HG03342 (cell line): ENCODE results near the gene CACNA2D3.
"Not testable (repeated sequence)": the region's sequence is repeated elsewhere in the genome, so short reads cannot be mapped to it uniquely, and the experiment has no call there.

Experiments
- ATAC-seq: cut with Tn5 transposase; IDR thresholded peaks from one replicate; pipeline ENCODE4 v1.9.1; 2021; ENCODE audit warnings: mild to moderate bottlenecking, moderate library complexity; ENCODE audit not compliant: unreplicated experiment

CACNA2D3 gene

DNA sequence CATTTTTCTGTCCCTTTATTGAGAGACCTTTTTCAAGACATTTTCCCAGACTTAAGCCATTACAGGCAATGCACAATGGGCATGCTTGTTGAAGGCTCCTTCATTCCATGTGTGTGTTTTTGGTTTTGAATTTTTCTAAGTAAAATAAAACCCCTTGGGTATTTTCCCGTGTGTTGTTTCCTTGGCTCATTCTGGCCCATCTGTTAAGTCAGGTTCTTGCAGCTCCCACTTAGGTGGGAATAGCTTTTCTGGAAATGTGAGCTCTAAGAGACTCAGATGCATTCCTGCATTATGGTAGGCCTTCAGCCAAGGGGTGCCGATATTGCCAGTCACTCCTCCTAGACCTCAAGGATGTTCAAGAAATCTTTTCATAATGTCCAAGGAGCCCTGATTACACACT is 314.9 kb downstream of the CACNA2D3 start:
- no peak for ATAC-seq

DNA sequence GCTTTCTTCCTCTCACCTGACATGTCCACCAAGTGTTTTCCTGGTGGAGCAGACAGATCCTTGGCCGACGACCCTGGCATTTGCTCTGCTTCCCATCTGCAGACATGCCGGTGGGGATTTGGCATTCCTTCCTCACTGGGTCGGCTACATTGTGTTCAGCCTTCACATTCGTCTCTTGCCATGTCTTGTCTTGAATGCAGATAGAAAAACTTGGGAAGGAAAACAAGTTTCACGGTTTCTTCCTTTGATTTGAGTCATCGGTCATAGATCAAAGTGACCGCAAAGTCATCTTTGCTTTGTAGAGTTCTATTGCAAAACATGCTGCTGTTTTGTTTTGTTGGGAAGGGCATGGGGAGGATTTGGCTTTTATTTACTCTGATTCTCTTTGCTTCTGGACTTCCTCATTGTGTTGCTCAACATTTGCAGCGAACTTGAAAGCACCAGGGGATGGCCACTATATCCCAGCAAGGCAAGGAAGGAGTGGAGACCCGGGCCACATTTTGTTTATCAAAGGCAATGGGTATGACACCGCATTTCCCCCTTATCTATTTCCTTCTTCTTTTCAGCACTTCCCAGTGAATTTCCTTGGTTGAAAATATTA is 321.3 kb downstream of the CACNA2D3 start:
- no peak for ATAC-seq

DNA sequence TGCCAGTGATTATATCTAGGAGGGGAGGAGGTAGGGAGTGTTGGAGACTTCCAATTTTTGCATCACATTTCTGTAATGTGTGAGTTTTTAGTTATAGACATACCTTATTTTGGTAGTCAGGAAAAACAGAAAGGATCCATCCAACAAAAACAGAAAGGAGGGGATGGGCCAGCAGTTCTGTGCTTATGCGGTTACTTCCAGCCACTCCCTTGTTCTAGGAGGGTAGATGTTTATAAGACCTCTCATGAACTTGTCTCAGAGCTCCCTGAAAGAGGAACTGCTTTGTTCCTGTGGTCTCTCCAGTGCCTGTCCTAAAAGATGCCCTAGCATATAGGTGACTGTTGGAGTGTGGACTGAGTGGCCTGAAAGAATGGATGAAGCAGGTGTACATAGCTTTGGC is 323.3 kb downstream of the CACNA2D3 start:
- no peak for ATAC-seq

DNA sequence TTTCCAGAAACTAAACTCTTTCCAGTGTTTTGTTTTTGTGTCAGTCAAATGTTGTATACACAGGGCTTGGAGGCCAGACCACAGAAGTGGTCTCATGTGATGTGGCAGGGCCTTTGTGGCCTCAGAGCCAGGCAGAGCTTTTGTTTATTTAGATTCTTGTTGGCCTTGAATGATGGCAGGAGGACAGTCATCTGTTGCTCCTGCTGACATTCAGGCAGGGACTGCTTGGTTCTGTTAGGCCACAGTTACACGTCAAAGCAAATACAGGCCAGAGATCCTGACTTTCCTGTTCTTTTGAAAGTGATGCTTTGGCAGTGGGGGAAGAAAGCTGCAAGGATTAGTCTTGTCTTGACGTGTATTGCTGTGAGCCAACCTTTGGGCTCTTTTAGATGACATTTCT is 325.1 kb downstream of the CACNA2D3 start:
- no peak for ATAC-seq

DNA sequence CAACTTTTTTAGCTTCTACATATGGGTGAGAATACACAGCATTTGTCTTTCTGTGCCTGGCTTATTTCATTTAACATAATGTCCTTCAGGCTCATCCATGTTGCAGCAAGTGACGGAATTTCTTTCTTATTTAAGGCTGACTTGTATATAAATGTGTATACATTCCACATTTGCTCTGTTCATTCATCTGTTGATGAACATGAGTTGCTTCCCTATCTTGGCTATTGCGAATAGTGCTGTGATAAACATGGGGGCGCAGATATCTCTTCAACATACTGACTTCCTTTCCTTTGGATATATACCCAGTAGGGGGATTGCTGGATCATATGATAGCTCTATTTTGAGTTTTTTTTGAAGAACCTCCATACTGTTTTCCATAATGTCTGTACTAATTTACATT is 332.5 kb downstream of the CACNA2D3 start:
- ATAC-seq = no peak

DNA sequence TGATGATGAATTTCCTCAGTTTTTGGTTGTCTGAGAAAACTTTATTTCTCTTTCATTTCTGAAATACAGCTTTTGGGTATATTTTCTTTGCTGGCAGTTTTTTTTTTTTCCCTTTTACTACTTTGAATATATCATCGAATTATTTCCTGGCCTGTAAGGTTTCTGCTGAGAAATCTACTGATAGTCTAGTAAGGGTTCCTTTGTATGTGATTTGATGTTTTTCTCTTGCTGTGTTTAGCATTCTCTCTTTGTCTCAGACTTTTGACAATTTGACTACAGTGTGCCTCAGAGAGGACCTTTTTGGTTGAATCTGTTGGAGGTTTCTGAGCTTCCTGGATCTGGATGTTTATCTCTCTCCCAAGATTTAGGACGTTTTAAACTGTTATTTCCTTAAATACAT is 336.0 kb downstream of the CACNA2D3 start:
- ATAC-seq = no peak

DNA sequence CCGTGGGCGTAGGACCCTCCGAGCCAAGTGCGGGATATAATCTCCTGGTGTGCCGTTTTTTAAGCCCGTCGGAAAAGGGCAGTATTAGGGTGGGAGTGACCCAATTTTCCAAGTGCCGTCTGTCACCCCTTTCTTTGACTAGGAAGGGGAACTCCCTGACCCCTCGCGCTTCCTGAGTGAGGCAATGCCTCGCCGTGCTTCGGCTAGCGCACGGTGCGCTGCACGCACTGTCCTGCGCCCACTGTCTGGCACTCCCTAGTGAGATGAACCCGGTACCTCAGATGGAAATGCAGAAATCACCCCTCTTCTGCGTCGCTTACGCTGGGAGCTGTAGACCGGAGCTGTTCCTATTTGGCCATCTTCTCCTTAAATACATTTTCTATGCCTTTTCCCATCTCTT is 342.2 kb downstream of the CACNA2D3 start:
- ATAC-seq = not testable (repeated sequence)

DNA sequence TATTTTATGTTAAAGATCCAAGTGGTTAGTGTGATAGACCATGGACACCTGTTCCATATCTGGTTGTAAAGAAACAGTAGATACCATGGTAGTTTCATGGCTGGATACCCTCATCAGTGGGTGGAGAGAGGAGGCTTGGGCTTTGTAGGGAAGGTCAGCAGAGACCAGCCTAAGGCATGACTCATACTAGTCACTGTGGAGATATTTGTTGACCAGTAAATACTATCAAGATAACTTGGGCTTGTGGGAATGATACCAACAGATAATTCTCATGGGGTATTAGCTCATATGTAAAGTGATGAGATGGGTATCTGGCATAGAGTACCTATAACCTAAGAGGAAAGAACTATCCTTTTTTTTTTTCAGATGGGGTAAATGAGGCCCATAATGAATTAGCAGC is 354.5 kb downstream of the CACNA2D3 start:
- ATAC-seq = no peak

DNA sequence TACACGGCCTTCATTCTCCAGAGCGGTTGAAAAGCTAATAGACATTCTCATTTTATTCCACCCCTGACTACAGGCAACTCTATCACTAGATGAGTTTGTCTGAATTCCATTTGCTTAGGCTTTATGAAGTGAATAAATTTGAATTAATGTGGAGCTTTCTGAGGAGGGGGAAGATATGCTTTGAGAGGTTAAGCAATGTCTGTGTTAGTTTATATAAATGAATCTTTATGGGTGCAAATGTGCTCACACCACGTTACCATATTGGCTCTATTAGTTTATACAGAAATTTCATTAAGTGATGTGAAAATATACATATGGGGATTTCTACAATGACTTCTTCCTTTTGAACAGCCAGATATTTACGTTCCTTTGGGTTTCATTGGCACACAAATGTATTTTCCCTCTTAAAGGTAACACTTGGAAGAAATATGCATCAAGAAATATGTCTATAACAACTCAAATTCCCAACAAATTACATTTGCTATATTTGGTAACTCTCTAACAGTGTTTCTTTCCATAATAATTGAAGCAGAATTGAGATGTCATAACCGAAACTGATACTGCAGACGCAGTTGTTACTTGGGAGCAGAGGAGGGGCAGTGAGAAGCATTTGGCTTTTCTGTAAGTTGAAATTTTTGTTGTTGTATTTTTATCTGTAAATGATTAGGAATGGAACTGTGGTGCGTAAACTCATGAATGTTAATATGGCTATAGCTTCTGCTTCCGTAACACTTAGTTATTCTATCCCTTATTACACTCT is 359.4 kb downstream of the CACNA2D3 start:
- no peak for ATAC-seq

DNA sequence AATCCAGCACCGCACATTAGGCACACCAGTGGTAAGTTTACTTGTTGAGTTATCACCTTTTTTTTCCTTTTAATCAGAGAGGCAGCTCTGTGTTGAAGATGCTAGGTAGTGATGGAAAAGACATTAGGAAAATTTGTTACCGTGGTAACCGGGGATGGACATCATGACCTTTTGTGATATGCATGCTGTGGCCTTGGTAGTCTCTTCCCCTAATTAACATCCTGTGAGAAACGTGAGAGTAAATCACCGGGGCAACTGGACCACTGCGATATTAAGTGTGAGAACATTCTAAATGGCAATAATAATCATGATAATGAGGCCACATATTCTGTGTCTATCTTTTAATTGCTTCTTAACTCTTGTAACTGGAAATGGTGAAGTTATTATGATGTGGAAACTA is 362.0 kb downstream of the CACNA2D3 start:
- no peak for ATAC-seq

DNA sequence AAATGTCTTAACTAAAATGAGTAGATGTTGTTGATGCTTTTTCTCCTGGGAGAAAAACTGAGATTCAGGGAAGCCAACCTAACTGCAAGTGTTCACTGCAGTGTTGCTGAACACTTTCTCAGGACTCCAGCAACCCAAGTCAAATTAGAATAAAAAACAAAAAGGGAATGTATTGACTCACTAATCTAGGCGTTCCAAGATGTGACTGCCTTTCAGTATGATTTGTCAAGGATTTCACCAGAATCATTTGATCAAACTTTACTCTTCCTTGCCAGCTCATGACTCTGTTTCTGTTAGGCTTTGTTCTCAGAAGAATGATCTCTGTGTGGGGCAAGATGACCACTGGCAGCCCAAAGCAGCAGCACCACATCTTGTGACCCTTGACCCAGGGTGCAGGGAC is 364.0 kb downstream of the CACNA2D3 start:
- no peak for ATAC-seq

DNA sequence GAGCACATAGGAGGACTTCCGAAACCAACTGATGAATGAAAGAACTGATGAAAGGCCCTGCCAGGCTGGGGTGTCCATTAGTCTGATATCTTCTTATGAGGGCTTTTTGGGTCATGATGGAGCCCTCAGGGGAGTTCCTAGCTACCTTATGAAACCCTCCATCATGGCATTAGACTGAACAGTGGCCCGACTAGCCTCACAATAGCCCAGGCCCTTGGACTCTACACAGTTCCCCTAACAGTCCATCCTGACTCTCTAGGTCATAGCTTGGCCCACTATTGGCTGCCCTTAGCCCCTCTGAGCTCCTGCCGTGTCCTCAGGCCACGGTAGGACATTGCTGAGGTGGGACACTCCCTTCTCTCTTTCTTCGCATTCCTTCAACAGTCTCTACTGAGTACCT is 365.9 kb downstream of the CACNA2D3 start:
- ATAC-seq = no peak

DNA sequence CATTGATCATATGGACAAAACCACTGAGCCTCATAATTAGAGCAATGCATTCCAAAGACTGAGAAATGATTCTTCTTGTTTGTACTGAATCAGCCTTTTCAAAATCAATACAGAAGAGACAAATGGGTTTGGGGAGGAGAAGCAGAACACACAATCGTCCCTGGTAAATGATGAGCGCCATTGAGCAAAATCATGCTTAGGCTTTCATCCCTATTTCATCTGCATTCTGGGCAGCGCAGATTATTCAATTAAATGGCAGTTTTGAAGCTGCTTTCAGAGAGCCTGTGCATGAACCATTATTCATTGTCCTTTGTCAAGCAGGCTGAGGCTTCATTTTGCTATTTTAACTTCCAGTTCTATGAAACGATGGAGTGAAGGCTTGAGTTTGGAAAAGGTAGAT is 371.9 kb downstream of the CACNA2D3 start:
- ATAC-seq = no peak

DNA sequence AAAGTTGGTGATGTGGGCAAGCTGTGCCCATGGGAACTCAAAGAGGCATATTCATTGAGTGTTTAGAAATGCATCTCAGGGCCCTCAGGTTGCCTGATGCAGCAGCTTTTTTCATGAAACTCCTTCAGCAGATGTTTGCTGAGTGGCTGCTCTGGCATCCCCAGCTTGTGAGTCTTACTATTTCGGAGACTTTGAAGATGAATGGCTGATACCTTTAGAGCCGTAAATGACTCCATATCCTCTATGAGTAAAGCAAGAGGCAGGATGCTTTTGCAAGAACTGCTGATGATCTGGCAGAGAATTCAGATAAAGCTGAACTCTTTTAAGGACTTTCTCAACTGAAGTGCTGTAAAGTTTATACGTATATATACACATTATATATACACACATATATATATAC is 384.3 kb downstream of the CACNA2D3 start:
- ATAC-seq = no peak

DNA sequence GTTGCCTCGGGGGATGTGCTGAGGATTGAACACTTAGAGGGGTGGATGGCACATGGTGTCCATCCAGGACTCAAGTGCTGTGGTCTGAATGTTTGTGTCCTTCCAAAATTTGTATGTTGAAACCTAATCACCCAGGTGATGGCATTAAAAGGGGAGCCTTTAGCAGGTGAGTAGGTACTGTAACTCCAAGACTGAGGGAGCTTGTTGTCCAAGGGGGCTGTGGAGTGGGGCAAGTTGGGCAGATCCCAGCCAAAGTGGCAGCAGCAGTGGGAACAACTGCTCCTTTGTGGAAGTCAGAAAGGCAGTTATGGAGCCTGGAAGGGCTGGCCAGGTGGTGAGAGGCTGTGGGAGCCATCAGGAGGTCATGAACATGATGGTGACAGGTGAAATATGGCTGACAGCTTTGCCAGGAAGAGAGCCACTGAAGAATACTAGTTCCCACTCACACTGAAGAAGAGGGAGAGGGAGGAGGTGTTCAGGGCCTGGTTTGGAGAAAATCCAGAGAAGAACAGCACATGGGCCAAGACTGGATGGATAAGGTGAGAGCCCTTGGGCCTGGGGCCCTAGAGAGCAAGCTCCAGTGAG is 385.6 kb downstream of the CACNA2D3 start:
- no peak for ATAC-seq

DNA sequence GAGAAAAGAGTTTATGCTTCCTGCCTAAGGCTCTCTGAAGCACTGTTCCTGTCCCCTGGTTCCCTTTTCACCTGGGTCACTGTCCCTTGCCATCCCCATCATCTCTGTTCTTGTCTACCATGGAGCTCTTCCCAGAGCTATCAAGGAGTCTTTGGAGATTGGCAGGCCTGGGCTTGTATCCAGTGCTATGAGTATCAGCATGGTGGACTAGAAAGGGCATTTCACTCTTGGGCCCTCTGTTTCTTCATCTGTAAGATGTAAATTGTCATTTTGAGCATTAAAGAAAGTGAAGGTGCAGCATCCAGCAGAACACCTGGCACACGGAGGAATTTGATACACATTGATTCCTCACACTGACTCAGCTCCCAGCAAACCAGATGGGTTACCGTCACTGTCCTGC is 388.2 kb downstream of the CACNA2D3 start:
- ATAC-seq = no peak

DNA sequence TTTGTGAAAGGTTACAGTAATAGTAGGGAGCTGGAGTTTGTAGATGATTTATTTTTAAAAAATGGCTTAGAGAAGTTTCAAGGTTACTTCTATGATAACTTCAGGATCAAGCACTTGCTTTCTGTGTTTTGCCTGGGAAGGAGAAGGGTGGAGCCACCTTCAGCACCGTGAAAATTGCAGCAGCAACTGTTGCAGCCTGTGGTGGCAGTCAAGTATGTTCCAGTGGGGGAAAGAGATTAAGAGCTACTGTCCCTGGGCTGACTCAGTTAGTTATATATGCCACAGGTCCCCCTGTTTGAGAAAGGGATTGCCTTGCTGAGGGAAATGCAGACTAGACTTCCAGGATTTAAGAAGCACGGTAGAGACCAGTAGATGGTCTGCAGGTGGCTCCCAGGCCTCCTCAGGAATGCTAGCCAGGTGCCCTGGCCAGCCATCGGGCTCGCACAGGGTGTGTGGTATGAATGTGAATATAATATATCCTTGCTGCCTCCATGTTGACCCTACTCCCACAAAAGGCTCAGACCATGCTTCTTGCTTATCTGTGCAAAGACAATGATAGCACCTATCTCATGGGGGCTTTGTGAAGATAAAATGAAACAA is 389.5 kb downstream of the CACNA2D3 start:
- no peak for ATAC-seq

DNA sequence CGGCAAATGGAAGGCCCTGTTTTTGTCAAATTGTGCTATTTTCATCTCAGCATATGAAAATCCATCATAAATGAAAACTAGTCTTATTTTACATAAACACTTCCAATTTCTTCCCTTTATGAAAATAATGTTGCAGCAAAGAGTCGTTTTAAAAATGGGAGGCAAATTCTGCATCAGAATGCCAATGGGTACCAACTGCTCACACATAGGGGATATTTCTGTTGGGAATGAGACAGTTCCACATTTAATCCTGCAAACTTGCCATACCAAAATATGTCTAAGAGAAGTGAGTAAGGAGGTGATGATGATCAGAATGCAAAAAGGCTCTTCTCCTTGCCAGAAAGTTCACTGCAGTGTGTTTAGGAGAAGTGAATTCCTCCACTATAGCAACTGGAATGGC is 391.7 kb downstream of the CACNA2D3 start:
- no peak for ATAC-seq

DNA sequence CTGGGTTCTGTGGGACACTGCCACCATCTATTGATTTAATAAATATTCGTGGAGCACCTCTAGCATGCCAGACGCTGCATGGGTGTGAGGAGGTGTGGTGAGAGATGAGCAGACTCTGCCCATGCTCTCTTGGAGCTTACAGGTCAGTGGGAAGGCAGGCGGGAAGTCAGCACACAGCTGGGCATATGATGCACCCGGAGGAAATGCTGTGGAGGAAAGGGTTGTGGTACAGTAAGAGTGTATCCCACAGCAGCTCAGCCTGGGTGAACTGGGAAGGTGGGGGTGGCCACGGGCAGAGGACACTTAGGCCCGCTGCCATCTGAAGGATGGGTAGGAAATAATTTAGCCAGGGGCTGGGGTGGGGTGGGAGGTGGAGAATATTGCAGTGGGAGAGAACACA is 392.1 kb downstream of the CACNA2D3 start:
- ATAC-seq = no peak

DNA sequence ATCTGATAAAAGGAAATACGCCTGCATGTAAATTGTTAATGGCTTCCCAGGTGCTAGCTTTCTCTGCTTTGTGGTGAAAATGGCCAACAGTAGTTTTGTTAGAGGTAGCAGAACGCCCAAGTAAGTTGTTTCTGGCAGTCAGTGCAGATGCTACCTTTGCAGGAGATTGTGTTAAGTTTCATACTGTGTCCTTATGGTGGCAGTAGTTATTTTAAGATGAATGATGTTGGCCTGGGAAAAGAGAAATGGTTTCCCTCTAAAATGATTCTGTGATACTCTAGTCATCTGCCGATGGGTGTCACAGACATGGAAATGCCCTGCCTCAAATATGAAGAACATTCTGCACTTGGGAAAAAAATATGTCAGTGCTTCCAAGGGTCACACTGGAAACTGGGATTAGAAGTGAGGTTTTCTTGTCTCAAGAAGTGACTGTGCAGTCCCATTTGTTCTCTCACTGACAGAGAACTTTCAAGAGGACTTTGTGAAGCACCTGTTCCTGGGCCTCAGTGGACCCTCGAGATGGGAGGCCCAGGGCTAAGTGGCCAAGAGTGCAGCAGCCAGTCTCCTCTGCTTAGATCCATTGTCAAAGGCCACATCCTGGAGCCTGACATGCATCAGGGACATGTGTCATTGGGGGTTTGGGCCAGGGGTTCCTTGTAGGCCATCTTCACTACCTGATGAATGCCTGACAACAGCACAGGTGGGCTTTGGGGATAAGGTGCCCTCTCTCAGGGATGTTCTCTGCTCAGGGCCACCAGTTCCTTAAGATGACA is 393.3 kb downstream of the CACNA2D3 start:
- ATAC-seq = no peak

DNA sequence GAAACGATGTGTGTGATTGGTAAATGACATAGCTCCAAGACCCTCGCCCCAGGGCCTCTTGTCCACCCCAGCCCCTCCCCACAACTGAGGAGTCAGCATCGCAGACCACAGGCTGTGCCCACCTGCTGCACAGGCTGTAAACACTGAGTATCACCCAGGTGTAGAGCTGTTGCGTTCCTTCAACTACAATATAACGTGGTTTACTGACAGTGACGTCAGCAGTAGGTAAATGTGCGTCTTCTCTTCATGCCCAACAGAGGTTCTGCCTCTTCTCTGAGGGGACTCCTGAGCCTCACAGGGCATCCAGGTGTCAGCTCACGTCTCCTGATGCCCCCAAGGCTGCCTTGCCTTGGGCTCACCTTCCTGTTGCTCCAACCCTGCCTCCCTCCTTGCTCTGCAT is 395.1 kb downstream of the CACNA2D3 start:
- ATAC-seq = no peak
